ENCODE data around the gene CFAP221. TPM values are rescaled to one million over a fixed set of nuclear protein-coding genes. Genes with fewer than 3 reads are reported as not detected.

CFAP221 gene
- total and polyA plus RNA-seq, 7 donors, result 0.07 TPM; not detected in 6

- Histone ChIP-seq H3K27ac (no peak overlapping the region), H3K36me3 (no peaks in the 10 kb centered on the region), H3K4me3 (no peak overlapping the region), H3K27me3 (no peaks in the 10 kb centered on the region), H3K4me1 (peaks cover 0 to 4% (median 0%) of the 10 kb centered on the region in 4 donors), H3K9me3 (no peaks in the 10 kb centered on the region)
- intact Hi-C loops (cut with DNase I), result no loop called here
- DNase-seq, result no peak
- no peak for TF ChIP-seq POLR2A (IDR thresholded peaks at IDR 0.05)
- WGBS, 2 donors, result 87% methylated on average over 7 of the region's 7 CpGs
Measured at GRCh38 chr2:119553687-119554344, 9.6 kb downstream of the CFAP221 start.

- 79 to 80% methylated on average over 2 of the region's 2 CpGs for WGBS, 2 donors
- DNase-seq, result no peak
- intact Hi-C loops (cut with DNase I), result no loop called here
Measured at GRCh38 chr2:119565481-119565880, 21.2 kb downstream of the CFAP221 start.

GRCh38 chr2:119567292-119567691, 23.0 kb downstream of the CFAP221 start:
- Histone ChIP-seq H3K4me1 (peaks cover 0 to 9% (median 7%) of the 10 kb centered on the region in 4 donors), H3K27ac (no peak overlapping the region), H3K27me3 (no peaks in the 10 kb centered on the region), H3K4me3 (no peak overlapping the region), H3K9me3 (peaks cover 0 to 3% (median 0%) of the 10 kb centered on the region in 4 donors), H3K36me3 (no peaks in the 10 kb centered on the region)
- intact Hi-C loops (cut with DNase I), result no loop called here
- no peak for DNase-seq
- TF ChIP-seq CTCF (IDR thresholded peaks at IDR 0.05) (no peak), POLR2AphosphoS5 (IDR thresholded peaks at IDR 0.05) (no peak), POLR2A (IDR thresholded peaks at IDR 0.05) (no peak), EP300 (IDR thresholded peaks at IDR 0.05) (no peak)

More at GRCh38 chr2:119565481-119565880, 21.2 kb downstream of the CFAP221 start:
- no peak for TF ChIP-seq POLR2A (IDR thresholded peaks at IDR 0.05)
- TF ChIP-seq EP300 (IDR thresholded peaks at IDR 0.05), result no peak
- no peaks in the 10 kb centered on the region for H3K36me3 ChIP-seq
- H3K27me3 ChIP-seq, result no peaks in the 10 kb centered on the region
- H3K9me3 ChIP-seq, result peaks cover 0 to 3% (median 0%) of the 10 kb centered on the region in 4 donors
- no peak overlapping the region for H3K4me3 ChIP-seq
- peaks cover 0 to 1% (median 0%) of the 10 kb centered on the region in 4 donors for H3K4me1 ChIP-seq
- H3K27ac ChIP-seq, result no peak overlapping the region

GRCh38 chr2:119574108-119574815, 30.0 kb downstream of the CFAP221 start:
- no peaks in the 10 kb centered on the region for H3K36me3 ChIP-seq
- intact Hi-C loops (cut with DNase I), result no loop called here
- H3K4me1 ChIP-seq, result peaks cover 0 to 22% (median 7%) of the 10 kb centered on the region in 4 donors
- H3K27me3 ChIP-seq, result no peaks in the 10 kb centered on the region
- DNase-seq, result no peak
- no peak overlapping the region for H3K27ac ChIP-seq
- H3K9me3 ChIP-seq, result no peaks in the 10 kb centered on the region
- TF ChIP-seq POLR2AphosphoS5 (IDR thresholded peaks at IDR 0.05), result no peak
- TF ChIP-seq CTCF (IDR thresholded peaks at IDR 0.05), result no peak
- no peak for TF ChIP-seq EP300 (IDR thresholded peaks at IDR 0.05)
- TF ChIP-seq POLR2A (IDR thresholded peaks at IDR 0.05), result no peak
- no peak overlapping the region for H3K4me3 ChIP-seq
- WGBS, 2 donors, result 67 to 75% methylated on average over 3 of the region's 3 CpGs

GRCh38 chr2:119574864-119575263, 30.6 kb downstream of the CFAP221 start:
- H3K27ac ChIP-seq, result no peak overlapping the region
- no peaks in the 10 kb centered on the region for H3K36me3 ChIP-seq
- 48 to 60% methylated on average over 2 of the region's 2 CpGs for WGBS, 2 donors
- DNase-seq, result no peak
- intact Hi-C loops (cut with DNase I), result no loop called here
- H3K9me3 ChIP-seq, result no peaks in the 10 kb centered on the region
- no peaks in the 10 kb centered on the region for H3K27me3 ChIP-seq
- peaks cover 0 to 27% (median 7%) of the 10 kb centered on the region in 4 donors for H3K4me1 ChIP-seq
- no peak overlapping the region for H3K4me3 ChIP-seq
- TF ChIP-seq POLR2A (IDR thresholded peaks at IDR 0.05) (no peak), EP300 (IDR thresholded peaks at IDR 0.05) (no peak), CTCF (IDR thresholded peaks at IDR 0.05) (no peak), POLR2AphosphoS5 (IDR thresholded peaks at IDR 0.05) (no peak)

Measured in sigmoid colon (tissue), 7 donors.